SK-N-SH (cell line): Measurements from ENCODE around the gene SERPINE2.

ENCODE experiments used
- EP300 ChIP-seq, 2 experiments: IDR thresholded peaks; 2 replicates each; pipeline versions ENCODE4 v1.4.0 to v1.6.1; 2012; ENCODE audit warnings: borderline replicate concordance in 1 of 2, low read depth in 1 of 2, low read length in 1 of 2
- EZH2phosphoT487 ChIP-seq: fragments of 200-600 bp; sonication (generic); IDR thresholded peaks from 2 replicates; pipeline ENCODE4 v1.6.1; 2017; ENCODE audit warnings: low read depth, mixed run types, mild to moderate bottlenecking, antibody characterized with exemption, moderate library complexity, borderline replicate concordance
- JUND ChIP-seq: IDR thresholded peaks from 2 replicates; pipeline ENCODE4 v1.4.0; 2012
- MXI1 ChIP-seq: IDR thresholded peaks from 2 replicates; pipeline ENCODE4 v1.6.1; 2012; ENCODE audit warnings: mild to moderate bottlenecking, low read depth, low read length, improper control_type of control experiment
- RFX5 ChIP-seq: IDR thresholded peaks from 2 replicates; pipeline ENCODE4 v1.6.1; 2012; ENCODE audit warnings: mild to moderate bottlenecking, improper control_type of control experiment, low read length
- RXRA ChIP-seq: IDR thresholded peaks from 2 replicates; pipeline ENCODE4 v1.4.0; 2012; ENCODE audit warnings: low read depth, mild to moderate bottlenecking, borderline replicate concordance
- TEAD4 ChIP-seq: IDR thresholded peaks from 2 replicates; pipeline ENCODE4 v1.4.0; 2012; ENCODE audit warnings: mild to moderate bottlenecking, borderline replicate concordance; ENCODE audit not compliant: insufficient read depth
- TF ChIP-seq, protein P1 (sequence below): fragments of 200-600 bp; sonication (generic); IDR thresholded peaks from 2 replicates; pipeline ENCODE4 v1.6.1; 2017; ENCODE audit warnings: antibody characterized with exemption, mild to moderate bottlenecking, moderate library complexity
- TF ChIP-seq, protein P2 (sequence below): fragments of 150-350 bp; IDR thresholded peaks from 2 replicates; pipeline ENCODE4 v1.6.1; 2017; ENCODE audit warnings: antibody characterized with exemption, low read length, low read depth, borderline replicate concordance
- TF ChIP-seq, protein P3 (sequence below): IDR thresholded peaks from 2 replicates; pipeline ENCODE4 v1.6.1; 2012; ENCODE audit warnings: mild to moderate bottlenecking, low read depth, low read length, moderate library complexity
- TF ChIP-seq, protein P4 (sequence below): IDR thresholded peaks from 2 replicates; pipeline ENCODE4 v1.4.0; 2012; ENCODE audit warnings: low read depth, borderline replicate concordance

DNA sequence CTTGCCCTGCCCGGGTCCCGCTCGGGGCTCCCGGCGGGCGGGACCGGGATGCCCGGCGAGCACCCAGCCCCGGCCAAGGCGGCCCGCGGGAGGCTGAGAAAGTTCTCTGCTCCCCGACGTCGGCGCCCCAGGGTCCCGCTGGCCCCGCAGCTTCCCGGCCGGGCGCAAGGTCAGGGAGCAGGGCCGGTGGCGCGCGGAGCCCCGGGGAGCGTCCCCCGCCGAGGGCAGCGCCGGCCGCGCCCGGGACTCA is 331 bp downstream of the SERPINE2 start:
- TF ChIP-seq JUND (no peak), RXRA (no peak), RFX5 (no peak), MXI1 (no peak), EP300 (IDR thresholded peaks at IDR 0.05; ENCODE audit: borderline replicate concordance in 1 of 2, low read depth in 1 of 2, low read length in 1 of 2) (no peak), TEAD4 (no peak), EZH2phosphoT487 (no peak)
- TF ChIP-seq, protein P1, sequence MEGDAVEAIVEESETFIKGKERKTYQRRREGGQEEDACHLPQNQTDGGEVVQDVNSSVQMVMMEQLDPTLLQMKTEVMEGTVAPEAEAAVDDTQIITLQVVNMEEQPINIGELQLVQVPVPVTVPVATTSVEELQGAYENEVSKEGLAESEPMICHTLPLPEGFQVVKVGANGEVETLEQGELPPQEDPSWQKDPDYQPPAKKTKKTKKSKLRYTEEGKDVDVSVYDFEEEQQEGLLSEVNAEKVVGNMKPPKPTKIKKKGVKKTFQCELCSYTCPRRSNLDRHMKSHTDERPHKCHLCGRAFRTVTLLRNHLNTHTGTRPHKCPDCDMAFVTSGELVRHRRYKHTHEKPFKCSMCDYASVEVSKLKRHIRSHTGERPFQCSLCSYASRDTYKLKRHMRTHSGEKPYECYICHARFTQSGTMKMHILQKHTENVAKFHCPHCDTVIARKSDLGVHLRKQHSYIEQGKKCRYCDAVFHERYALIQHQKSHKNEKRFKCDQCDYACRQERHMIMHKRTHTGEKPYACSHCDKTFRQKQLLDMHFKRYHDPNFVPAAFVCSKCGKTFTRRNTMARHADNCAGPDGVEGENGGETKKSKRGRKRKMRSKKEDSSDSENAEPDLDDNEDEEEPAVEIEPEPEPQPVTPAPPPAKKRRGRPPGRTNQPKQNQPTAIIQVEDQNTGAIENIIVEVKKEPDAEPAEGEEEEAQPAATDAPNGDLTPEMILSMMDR: no peak
- TF ChIP-seq, protein P2, sequence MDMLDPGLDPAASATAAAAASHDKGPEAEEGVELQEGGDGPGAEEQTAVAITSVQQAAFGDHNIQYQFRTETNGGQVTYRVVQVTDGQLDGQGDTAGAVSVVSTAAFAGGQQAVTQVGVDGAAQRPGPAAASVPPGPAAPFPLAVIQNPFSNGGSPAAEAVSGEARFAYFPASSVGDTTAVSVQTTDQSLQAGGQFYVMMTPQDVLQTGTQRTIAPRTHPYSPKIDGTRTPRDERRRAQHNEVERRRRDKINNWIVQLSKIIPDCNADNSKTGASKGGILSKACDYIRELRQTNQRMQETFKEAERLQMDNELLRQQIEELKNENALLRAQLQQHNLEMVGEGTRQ: no peak
- TF ChIP-seq, protein P3, sequence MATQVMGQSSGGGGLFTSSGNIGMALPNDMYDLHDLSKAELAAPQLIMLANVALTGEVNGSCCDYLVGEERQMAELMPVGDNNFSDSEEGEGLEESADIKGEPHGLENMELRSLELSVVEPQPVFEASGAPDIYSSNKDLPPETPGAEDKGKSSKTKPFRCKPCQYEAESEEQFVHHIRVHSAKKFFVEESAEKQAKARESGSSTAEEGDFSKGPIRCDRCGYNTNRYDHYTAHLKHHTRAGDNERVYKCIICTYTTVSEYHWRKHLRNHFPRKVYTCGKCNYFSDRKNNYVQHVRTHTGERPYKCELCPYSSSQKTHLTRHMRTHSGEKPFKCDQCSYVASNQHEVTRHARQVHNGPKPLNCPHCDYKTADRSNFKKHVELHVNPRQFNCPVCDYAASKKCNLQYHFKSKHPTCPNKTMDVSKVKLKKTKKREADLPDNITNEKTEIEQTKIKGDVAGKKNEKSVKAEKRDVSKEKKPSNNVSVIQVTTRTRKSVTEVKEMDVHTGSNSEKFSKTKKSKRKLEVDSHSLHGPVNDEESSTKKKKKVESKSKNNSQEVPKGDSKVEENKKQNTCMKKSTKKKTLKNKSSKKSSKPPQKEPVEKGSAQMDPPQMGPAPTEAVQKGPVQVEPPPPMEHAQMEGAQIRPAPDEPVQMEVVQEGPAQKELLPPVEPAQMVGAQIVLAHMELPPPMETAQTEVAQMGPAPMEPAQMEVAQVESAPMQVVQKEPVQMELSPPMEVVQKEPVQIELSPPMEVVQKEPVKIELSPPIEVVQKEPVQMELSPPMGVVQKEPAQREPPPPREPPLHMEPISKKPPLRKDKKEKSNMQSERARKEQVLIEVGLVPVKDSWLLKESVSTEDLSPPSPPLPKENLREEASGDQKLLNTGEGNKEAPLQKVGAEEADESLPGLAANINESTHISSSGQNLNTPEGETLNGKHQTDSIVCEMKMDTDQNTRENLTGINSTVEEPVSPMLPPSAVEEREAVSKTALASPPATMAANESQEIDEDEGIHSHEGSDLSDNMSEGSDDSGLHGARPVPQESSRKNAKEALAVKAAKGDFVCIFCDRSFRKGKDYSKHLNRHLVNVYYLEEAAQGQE: no peak
- TF ChIP-seq, protein P4, sequence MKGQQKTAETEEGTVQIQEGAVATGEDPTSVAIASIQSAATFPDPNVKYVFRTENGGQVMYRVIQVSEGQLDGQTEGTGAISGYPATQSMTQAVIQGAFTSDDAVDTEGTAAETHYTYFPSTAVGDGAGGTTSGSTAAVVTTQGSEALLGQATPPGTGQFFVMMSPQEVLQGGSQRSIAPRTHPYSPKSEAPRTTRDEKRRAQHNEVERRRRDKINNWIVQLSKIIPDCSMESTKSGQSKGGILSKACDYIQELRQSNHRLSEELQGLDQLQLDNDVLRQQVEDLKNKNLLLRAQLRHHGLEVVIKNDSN: no peak
